ENCODE results near the gene DCAF12. TPM values are rescaled to one million over a fixed set of nuclear protein-coding genes. Genes with fewer than 3 reads are reported as not detected.

The DCAF12 gene
- total RNA-seq, 2 experiments from 2014 or later = 5.4 to 5.9 TPM

GRCh38 chr9:34124099-34124498, 2.4 kb downstream of the DCAF12 start:
- DNase-seq (peak in 2 of 14 experiments; percentile 25 to 34), ATAC-seq (ENCODE audit: poor library complexity) (no peak)
- H3K27me3 Mint-ChIP-seq = no peaks in the 10 kb centered on the region
- peaks cover 64% of the 10 kb centered on the region for H3K4me1 Mint-ChIP-seq (ENCODE audit: low read depth)
- H3K36me3 Mint-ChIP-seq (ENCODE audit: low read depth) = peaks cover 65% of the 10 kb centered on the region
- intact Hi-C loops (cut with DNase I, micrococcal nuclease) = loop anchor here (2.0 to 10.0 kb wide), 2 partner anchors 129 to 401 kb away; partner anchors contain the start of gene ENHO (in 1 of the 2)
- Histone ChIP-seq H3K4me1 (ENCODE audit: insufficient read depth, low read length) (peaks cover 52% of the 10 kb centered on the region), H3K9me3 (ENCODE audit: control insufficient read depth in 1 of 2, insufficient read depth in 1 of 2, low read length in 2 of 2) (no peaks in the 10 kb centered on the region), H3K27ac (ENCODE audit: low read depth in 1 of 2, low read length in 2 of 2) (peak overlapping the region in 1 of 2 donors; percentile 52), H3K27me3 (ENCODE audit: control insufficient read depth in 1 of 2, insufficient read depth in 2 of 2, low read length in 2 of 2) (no peaks in the 10 kb centered on the region), H3K4me3 (ENCODE audit: low read length) (no peak overlapping the region), H3K36me3 (ENCODE audit: insufficient read depth, low read length) (peaks cover 26% of the 10 kb centered on the region)
- no peak for TF ChIP-seq CTCF (IDR thresholded peaks at IDR 0.05)
- peak overlapping the region; percentile 99 for H3K27ac Mint-ChIP-seq
- POLR2A ChIA-PET = no interaction called here
- peak overlapping the region; percentile 100 for H3K4me3 Mint-ChIP-seq
- CTCF ChIA-PET = no interaction called here
- no peaks in the 10 kb centered on the region for H3K9me3 Mint-ChIP-seq

DNA sequence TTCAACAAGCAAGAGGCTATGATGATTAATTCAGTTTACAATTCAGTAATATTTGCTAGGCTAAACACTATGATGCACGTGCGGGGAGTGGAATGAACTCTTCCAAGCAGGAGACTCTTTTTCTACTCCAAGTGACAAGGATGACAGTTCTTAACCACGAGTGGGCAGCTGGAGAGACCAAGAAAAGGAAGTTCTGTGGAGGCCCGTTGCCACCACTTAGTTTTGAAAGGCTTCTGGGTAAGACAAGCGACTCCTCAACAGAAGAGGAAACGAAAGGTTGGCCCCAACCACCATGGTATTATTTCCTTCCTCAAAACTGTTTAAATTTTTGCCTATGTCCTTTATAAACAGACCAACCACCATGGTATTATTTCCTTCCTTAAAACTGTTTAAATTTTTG, 2.8 kb downstream of the DCAF12 start:
- ChIA-PET POLR2A (no interaction called here), CTCF (no interaction called here)
- Histone ChIP-seq H3K27ac (ENCODE audit: low read depth in 1 of 2, low read length in 2 of 2) (peak overlapping the region in 1 of 2 donors; percentile 52), H3K27me3 (ENCODE audit: control insufficient read depth in 1 of 2, insufficient read depth in 2 of 2, low read length in 2 of 2) (no peaks in the 10 kb centered on the region), H3K9me3 (ENCODE audit: control insufficient read depth in 1 of 2, insufficient read depth in 1 of 2, low read length in 2 of 2) (no peaks in the 10 kb centered on the region), H3K4me3 (ENCODE audit: low read length) (no peak overlapping the region), H3K4me1 (ENCODE audit: insufficient read depth, low read length) (peaks cover 52% of the 10 kb centered on the region), H3K36me3 (ENCODE audit: insufficient read depth, low read length) (peaks cover 28% of the 10 kb centered on the region)
- intact Hi-C loops (cut with DNase I, micrococcal nuclease) = loop anchor here (2.0 to 10.0 kb wide), 2 partner anchors 129 to 401 kb away; partner anchors contain the start of gene ENHO (in 1 of the 2)
- ATAC-seq (ENCODE audit: poor library complexity) = no peak
- Mint-ChIP-seq H3K27me3 (no peaks in the 10 kb centered on the region), H3K36me3 (ENCODE audit: low read depth) (peaks cover 69% of the 10 kb centered on the region), H3K4me1 (ENCODE audit: low read depth) (peaks cover 64% of the 10 kb centered on the region), H3K27ac (peak overlapping the region; percentile 99), H3K4me3 (peak overlapping the region; percentile 100), H3K9me3 (no peaks in the 10 kb centered on the region)
- peak in 3 of 14 experiments; percentile 57 to 62 (median 59) for DNase-seq
- no peak for TF ChIP-seq CTCF (IDR thresholded peaks at IDR 0.05)

GRCh38 chr9:34121996-34122395, 4.5 kb downstream of the DCAF12 start:
- Mint-ChIP-seq H3K27me3 (no peaks in the 10 kb centered on the region), H3K4me1 (ENCODE audit: low read depth) (peaks cover 60% of the 10 kb centered on the region), H3K9me3 (no peaks in the 10 kb centered on the region), H3K27ac (no peak overlapping the region), H3K4me3 (no peak overlapping the region), H3K36me3 (ENCODE audit: low read depth) (peaks cover 80% of the 10 kb centered on the region)
- POLR2A ChIA-PET = no interaction called here
- intact Hi-C loops (cut with DNase I, micrococcal nuclease) = loop anchor here in 1 of 2 experiments (10.0 kb wide), 1 partner anchor 403 kb away; the partner anchor contains the start of gene ENHO
- no peak for DNase-seq
- Histone ChIP-seq H3K36me3 (ENCODE audit: insufficient read depth, low read length) (peaks cover 39% of the 10 kb centered on the region), H3K27ac (ENCODE audit: low read depth in 1 of 2, low read length in 2 of 2) (no peak overlapping the region), H3K4me3 (ENCODE audit: low read length) (no peak overlapping the region), H3K27me3 (ENCODE audit: control insufficient read depth in 1 of 2, insufficient read depth in 2 of 2, low read length in 2 of 2) (no peaks in the 10 kb centered on the region), H3K4me1 (ENCODE audit: insufficient read depth, low read length) (peaks cover 48% of the 10 kb centered on the region), H3K9me3 (ENCODE audit: control insufficient read depth in 1 of 2, insufficient read depth in 1 of 2, low read length in 2 of 2) (no peaks in the 10 kb centered on the region)
- no peak for ATAC-seq (ENCODE audit: poor library complexity)
- TF ChIP-seq CTCF (IDR thresholded peaks at IDR 0.05) = no peak
- CTCF ChIA-PET = no interaction called here

Data from CD4-positive, alpha-beta T cell (primary cell).